ENCODE measurements around the gene ZER1. TPM values are rescaled to one million over a fixed set of nuclear protein-coding genes. Genes with fewer than 3 reads are reported as not detected.

Gene ZER1
- total RNA-seq, 4 donors from 2014 or later: 30.9 to 80.1 (median 34.7) TPM

DNA sequence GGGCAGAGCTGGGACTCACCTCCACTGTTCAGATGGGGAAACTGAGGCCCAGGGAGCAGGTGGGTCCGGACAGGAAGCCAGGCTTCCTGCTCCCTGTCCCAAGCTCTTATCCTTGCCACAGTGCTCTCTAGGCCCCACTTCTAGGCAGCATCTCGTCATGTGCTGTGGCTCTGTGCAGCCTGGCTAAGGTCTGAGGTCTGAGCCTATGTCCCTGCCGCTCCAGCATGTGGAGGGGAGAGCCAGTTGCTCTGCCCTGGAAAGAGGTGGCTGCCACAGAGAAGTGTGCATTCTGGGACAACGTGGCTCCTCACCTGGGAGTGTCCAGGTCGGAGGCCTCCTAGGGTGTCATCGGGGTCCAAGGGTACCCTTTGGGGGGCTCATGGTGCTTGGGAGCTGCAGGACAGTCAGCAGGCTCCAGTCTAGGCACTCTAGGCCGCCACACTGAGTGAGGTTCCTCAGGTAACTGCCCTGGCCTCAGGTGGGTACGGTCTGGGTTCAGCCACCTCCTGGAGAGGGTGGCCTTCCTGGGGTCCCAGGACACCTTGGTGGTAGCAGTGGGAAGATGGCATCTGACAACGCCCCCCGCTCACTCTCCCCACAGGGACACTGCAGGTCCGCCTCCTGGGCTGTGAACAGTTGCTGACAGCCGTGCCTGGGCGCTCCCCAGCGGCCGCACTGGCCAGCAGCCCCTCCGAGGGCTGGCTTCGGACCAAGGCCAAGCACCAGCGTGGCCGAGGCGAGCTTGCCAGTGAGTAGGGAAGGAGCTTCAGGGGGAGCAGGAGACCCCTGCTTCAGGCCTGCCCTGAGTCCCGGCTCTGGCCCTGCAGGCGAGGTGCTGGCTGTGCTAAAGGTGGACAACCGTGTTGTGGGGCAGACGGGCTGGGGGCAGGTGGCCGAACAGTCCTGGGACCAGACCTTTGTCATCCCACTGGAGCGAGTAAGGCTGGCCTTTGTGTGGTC, 59.0 kb downstream of the ZER1 start:
- TF ChIP-seq, protein P1, sequence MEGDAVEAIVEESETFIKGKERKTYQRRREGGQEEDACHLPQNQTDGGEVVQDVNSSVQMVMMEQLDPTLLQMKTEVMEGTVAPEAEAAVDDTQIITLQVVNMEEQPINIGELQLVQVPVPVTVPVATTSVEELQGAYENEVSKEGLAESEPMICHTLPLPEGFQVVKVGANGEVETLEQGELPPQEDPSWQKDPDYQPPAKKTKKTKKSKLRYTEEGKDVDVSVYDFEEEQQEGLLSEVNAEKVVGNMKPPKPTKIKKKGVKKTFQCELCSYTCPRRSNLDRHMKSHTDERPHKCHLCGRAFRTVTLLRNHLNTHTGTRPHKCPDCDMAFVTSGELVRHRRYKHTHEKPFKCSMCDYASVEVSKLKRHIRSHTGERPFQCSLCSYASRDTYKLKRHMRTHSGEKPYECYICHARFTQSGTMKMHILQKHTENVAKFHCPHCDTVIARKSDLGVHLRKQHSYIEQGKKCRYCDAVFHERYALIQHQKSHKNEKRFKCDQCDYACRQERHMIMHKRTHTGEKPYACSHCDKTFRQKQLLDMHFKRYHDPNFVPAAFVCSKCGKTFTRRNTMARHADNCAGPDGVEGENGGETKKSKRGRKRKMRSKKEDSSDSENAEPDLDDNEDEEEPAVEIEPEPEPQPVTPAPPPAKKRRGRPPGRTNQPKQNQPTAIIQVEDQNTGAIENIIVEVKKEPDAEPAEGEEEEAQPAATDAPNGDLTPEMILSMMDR (IDR thresholded peaks at IDR 0.05; ENCODE audit: low read depth): no peak

DNA sequence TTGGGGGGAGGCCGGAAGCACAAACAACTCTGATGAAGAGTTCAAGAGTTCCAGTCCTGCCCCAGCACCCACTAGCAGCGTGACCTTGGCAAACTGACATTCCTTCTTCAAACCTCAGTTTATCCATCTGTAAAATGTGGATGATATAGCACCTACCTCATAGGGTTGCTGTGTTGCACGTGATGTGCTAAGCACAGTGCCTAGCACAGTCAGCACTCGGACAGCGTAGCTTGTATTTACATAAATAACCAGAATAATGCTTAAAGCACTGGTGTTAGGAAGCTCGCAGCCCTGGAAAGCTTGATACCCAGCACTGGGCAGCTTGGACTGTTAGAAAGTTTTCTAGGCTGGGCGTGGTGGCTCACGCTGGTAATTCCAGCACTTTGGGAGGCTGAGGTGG, 64.3 kb downstream of the ZER1 start:
- TF ChIP-seq, protein P1 (IDR thresholded peaks at IDR 0.05; ENCODE audit: low read depth): no peak

DNA sequence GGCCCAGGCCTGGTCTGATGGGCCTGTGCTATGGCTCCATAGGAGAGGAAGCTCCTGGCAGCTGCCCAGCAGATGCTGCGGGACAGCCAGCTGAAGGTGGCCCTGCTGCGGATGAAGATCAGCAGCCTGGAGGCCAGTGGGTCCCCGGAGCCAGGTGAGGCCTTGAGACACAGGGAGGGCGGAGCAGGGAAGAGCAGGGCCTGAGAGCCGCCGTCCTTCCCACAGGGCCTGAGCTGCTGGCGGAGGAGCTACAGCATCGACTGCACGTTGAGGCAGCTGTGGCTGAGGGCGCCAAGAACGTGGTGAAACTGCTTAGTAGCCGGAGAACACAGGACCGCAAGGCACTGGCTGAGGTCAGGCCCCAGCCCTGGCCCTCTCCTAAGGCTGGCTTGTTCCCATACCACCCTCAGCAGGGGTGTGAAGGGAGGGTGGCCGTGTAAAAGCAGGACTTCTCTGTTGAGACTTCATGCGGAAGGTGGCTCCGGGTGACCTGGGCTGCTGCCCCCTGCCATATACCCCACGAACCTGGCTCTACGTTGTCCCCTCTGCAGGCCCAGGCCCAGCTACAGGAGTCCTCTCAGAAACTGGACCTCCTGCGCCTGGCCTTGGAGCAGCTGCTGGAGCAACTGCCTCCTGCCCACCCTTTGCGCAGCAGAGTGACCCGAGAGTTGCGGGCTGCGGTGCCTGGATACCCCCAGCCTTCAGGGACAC, 64.9 kb downstream of the ZER1 start:
- TF ChIP-seq, protein P1 (IDR thresholded peaks at IDR 0.05; ENCODE audit: low read depth): no peak

DNA sequence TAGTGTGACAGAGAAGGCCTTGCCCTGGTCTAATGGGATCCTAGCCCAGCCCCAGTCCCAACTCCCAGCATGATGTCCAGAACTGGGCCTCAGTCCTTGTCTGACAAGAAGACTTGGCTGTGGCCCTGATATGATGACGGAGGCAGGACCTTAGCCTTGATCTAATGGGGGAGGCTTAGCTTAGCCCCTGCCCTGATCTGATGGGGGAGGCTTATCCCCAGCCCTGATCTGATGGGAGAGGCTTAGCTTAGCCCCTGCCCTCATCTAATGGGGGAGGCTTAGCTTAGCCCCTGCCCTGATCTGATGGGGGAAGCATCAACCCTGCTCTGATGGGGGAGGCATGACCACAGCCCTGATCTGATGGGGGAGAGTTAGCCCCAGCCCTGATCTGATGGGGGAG, 65.7 kb downstream of the ZER1 start:
- TF ChIP-seq, protein P1 (IDR thresholded peaks at IDR 0.05; ENCODE audit: low read depth): no peak

DNA sequence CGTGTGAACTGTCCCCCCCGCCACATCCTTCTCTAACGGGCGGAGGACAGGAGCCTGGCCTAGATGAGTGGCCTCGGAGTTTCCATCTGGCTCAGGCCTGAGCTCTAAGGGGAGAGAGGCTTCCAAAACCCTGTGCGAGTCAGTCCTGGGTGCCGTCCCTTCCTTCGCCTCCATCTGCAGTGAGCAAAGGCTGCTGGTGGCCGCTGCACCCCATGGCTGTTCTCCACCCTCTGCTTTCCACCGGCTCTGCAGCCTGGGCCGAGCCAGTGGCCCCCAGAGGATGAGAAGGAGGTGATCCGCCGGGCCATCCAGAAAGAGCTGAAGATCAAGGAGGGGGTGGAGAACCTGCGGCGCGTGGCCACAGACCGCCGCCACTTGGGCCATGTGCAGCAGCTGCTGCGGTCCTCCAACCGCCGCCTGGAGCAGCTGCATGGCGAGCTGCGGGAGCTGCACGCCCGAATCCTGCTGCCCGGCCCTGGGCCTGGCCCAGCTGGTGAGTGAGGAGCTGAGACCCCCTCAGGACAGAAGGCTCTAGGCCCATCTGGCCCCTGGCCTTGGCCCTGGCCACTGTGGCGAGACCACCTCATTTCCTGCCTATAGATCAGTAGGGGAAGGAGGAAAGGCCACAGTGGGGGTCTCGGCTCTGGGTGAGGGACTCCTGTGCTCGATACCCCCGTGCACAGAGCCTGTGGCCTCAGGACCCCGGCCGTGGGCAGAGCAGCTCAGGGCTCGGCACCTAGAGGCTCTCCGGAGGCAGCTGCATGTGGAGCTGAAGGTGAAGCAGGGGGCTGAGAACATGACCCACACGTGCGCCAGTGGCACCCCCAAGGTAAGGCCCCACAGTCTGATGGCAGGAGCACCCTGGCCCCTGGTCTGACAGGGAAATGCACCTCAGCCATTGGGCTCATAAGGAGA, 66.4 kb downstream of the ZER1 start:
- TF ChIP-seq, protein P1 (IDR thresholded peaks at IDR 0.05; ENCODE audit: low read depth): no peak

DNA sequence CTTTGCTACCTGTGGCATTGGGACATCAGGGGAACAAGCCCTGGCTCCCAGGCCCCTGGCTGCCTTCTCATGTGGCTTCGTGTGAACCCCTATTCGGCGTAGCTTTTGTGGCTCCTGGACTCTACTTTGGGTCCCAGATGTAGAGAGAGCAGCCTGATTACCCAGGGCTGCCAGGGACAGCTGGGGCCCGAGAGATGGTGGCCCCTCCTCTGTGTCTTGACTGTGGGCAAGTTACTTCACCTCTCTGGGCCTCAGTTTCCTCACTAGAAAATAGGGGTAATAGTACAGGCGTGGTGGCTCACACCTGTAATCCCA, 67.4 kb downstream of the ZER1 start:
- TF ChIP-seq, protein P1 (IDR thresholded peaks at IDR 0.05; ENCODE audit: low read depth): no peak

All from subcutaneous adipose tissue (tissue), 4 donors.